H1 (cell line): Measurements from ENCODE around the gene TAMM41. TPM values are rescaled to one million over a fixed set of nuclear protein-coding genes. Genes with fewer than 3 reads are reported as not detected.

Source experiments
- CREB1 ChIP-seq: IDR thresholded peaks from 2 replicates; pipeline ENCODE4 v1.6.1; 2012; ENCODE audit warnings: inconsistent platforms
- HDAC6 ChIP-seq: IDR thresholded peaks from one replicate; pipeline ENCODE4 v1.7.1; 2012; ENCODE audit warnings: low read depth, mild to moderate bottlenecking, inconsistent platforms, low read length, moderate library complexity
- SP4 ChIP-seq: IDR thresholded peaks from 2 replicates; pipeline ENCODE4 v1.6.1; 2012; ENCODE audit warnings: low read length, inconsistent platforms
- TCF12 ChIP-seq: IDR thresholded peaks from 2 replicates; pipeline ENCODE4 v1.6.1; 2011; ENCODE audit warnings: low read depth, mild to moderate bottlenecking, low read length
- polyA plus RNA-seq, 7 experiments: library from polyadenylated mRNA; depleted of rRNA in 3 of 7; stranded (reverse) in 5 of 7; unstranded in 2 of 7; fragments of >200 nt in 5 of 7; fragments of 200-250 nt in 2 of 7; gene quantifications; 1 replicate in 5 of 7; 2 replicates in 1 of 7; 4 replicates in 1 of 7; pipeline versions ENCODE4 v1.2.1 to v1.2.3, GENCODE V29; 2011 to 2013; ENCODE audit warnings: missing spikeins in 2 of 7, mixed read lengths in 2 of 7
- total RNA-seq: library from RNA; stranded (reverse); fragmentation: NEBNext Ultra II Directional; extraction: Animal tissue kit (Norgen Biotek cat#: 25700); gene quantifications from 2 replicates; pipeline ENCODE4 v1.2.1, GENCODE V29; 2021
- TF ChIP-seq, protein P1 (sequence below): IDR thresholded peaks from 2 replicates; pipeline ENCODE4 v1.6.1; 2011; ENCODE audit warnings: low read depth, mild to moderate bottlenecking, low read length; ENCODE audit not compliant: insufficient read depth

Gene TAMM41
- total and polyA plus RNA-seq, 2 of the 8 experiments (the other 6 are each of a cell fraction or from before 2014, with no cell fraction given): 16.9 to 22.5 TPM

DNA sequence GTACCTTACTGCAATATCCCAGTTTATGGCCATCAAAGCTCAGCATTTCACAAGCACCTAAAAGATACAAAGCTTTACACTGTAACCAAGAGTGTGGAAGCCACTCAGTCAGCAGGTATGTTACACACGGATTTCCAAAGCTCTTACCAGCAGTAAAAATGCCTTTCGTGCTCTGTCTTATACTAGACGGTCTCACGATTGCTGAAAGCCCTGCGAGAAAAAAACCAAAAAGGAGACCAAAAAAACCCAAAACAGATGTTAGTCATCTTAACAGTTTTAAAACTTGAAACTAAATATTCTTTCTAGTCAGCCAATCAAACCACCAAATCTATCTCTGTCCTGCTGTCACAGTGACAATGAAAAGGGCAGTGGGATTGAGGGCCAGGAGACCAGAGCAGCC is 39.0 kb downstream of the TAMM41 start (continued):
- TF ChIP-seq, protein P1, sequence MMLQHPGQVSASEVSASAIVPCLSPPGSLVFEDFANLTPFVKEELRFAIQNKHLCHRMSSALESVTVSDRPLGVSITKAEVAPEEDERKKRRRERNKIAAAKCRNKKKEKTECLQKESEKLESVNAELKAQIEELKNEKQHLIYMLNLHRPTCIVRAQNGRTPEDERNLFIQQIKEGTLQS: no peak
- TF ChIP-seq SP4 (no peak), TCF12 (no peak), HDAC6 (no peak), CREB1 (no peak)
